Fibroblast of the aortic adventitia (primary cell): ENCODE measurements around the gene JAKMIP1. TPM values are rescaled to one million over a fixed set of nuclear protein-coding genes. Genes with fewer than 3 reads are reported as not detected.

Experiments used
- DNase-seq: peaks from one replicate; pipeline ENCODE4 v3.0.0-alpha.2; 2010; ENCODE audit warnings: low read depth
- H3K4me3 ChIP-seq: 2 replicates; pipeline ENCODE4 v1.5.1; 2011; ENCODE audit warnings: low read depth, mild to moderate bottlenecking, control low read depth, low read length, moderate library complexity
- total RNA-seq: library from RNA; depleted of rRNA; stranded (reverse); fragments of >200 nt; gene quantifications from 2 replicates; pipeline ENCODE4 v1.2.3, GENCODE V29; 2012; ENCODE audit warnings: low replicate concordance
- TF ChIP-seq, protein P1 (sequence below): IDR thresholded peaks from 2 replicates; pipeline ENCODE4 v1.5.1; 2011; ENCODE audit warnings: mild to moderate bottlenecking, low read length, control low read depth, inconsistent platforms; ENCODE audit not compliant: insufficient read depth

Gene JAKMIP1
- total RNA-seq, 1 donor = not detected

DNA sequence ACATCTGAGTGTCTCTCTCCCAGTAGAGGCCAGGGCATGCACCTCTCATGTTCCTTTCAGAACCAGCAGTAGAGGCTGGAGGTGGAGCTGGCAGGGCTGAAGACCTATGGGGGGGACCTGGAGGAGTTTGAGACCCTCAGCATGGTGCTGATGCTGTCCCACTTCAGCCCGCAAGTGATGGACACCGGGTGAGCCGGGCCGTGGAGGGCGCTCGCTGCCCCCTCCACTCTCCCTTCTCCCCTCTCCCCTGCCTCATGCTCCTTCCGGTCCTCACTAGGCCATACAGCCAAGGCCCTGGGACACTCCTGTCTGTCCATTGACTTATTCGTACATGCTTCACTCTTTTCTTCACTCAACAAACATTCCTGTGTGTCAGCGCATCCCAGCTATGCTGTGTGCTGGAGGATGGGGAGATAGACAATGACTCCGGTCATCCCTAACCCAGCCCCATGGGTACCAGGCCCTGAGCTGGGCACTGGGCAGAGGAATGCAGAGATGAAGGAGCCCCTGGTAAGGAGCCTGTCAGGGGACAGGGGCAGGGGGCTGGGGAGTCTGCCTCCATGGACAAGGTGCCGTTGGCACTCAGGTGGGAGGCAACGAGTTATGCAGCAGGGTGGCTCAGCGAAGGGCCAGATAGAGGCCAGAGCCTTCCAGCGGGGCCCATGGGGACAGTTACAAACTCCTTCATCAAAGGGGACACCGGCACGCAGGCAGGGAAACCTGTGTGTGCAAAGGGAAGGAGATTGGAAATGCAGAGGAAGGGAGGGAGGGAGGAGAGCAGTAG lies 40.9 kb upstream of the JAKMIP1 start:
- no peak for DNase-seq

DNA sequence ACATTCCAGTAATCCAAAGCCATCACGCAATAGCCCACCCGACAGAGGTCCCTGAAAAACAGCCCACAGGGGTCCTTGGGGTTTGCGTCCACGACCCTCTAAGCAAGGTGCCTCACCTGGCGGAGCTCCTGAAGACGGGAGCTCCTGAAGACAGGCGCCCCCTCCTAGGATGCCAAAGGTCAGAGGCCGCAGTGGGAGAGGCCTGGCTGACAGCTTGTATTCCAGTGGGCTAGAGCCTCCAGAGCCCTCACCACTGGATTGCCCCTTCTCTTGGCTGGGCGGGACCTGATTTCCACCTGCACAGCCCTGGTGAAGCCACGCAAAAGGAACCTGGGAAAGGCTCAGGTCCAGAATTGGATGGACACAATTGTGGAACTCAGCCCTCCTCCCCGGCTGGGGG lies 39.6 kb upstream of the JAKMIP1 start:
- TF ChIP-seq, protein P1, sequence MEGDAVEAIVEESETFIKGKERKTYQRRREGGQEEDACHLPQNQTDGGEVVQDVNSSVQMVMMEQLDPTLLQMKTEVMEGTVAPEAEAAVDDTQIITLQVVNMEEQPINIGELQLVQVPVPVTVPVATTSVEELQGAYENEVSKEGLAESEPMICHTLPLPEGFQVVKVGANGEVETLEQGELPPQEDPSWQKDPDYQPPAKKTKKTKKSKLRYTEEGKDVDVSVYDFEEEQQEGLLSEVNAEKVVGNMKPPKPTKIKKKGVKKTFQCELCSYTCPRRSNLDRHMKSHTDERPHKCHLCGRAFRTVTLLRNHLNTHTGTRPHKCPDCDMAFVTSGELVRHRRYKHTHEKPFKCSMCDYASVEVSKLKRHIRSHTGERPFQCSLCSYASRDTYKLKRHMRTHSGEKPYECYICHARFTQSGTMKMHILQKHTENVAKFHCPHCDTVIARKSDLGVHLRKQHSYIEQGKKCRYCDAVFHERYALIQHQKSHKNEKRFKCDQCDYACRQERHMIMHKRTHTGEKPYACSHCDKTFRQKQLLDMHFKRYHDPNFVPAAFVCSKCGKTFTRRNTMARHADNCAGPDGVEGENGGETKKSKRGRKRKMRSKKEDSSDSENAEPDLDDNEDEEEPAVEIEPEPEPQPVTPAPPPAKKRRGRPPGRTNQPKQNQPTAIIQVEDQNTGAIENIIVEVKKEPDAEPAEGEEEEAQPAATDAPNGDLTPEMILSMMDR = no peak
- H3K4me3 ChIP-seq = no peak overlapping the region
- no peak for DNase-seq

More for the DNA sequence above, 40.9 kb upstream of the JAKMIP1 start:
- H3K4me3 ChIP-seq = no peak overlapping the region
- TF ChIP-seq, protein P1 = no peak

DNA sequence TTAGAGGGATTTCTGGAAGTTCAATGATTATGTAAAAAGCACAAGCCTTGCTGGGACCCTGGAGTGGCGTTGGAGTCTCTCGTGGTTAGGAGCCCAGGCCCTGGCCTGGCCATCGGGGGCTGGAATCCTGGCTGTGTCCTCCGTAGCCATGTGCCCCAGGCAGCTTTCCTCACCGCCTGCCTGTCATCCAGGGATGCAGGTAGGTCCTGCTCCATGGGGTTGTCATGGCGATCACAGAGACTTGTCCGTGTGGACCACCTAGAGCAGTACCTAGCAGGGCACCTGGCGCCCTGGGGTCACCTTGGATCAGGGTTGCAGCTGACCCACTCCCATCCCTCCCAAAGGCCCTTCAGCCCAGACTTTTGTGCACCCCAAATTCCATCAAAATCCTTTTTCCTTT lies 39.1 kb upstream of the JAKMIP1 start:
- no peak overlapping the region for H3K4me3 ChIP-seq
- no peak for DNase-seq
- TF ChIP-seq, protein P1 = no peak

DNA sequence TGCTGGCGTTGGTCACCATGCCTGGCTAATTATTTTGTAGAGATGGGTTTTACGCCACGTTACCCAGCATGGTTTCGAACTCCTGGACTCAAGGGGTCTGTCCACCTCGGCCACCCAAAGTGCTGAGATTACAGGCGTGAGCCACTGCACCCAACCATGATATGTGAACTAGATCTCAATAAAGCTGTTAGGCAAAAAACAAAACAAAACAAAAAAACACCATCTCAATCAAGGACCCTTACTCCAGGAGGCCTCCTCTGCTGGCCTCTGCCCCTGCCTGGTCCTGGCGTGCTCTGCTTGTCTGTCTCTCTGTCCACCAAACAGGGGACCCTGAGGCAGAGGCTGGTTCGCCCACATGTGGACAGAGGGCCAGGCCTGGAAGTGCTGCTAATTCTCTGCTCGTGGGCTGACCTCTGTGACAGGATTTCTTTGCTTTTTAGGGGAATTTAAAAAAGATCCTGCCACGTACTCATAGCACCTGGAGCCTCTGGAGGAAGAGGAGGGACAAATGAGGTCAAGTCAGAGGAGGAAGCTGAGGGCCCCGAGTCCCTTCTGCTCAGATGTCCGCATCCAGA lies 36.6 kb upstream of the JAKMIP1 start:
- TF ChIP-seq, protein P1 = no peak
- DNase-seq = no peak
- H3K4me3 ChIP-seq = no peak overlapping the region

DNA sequence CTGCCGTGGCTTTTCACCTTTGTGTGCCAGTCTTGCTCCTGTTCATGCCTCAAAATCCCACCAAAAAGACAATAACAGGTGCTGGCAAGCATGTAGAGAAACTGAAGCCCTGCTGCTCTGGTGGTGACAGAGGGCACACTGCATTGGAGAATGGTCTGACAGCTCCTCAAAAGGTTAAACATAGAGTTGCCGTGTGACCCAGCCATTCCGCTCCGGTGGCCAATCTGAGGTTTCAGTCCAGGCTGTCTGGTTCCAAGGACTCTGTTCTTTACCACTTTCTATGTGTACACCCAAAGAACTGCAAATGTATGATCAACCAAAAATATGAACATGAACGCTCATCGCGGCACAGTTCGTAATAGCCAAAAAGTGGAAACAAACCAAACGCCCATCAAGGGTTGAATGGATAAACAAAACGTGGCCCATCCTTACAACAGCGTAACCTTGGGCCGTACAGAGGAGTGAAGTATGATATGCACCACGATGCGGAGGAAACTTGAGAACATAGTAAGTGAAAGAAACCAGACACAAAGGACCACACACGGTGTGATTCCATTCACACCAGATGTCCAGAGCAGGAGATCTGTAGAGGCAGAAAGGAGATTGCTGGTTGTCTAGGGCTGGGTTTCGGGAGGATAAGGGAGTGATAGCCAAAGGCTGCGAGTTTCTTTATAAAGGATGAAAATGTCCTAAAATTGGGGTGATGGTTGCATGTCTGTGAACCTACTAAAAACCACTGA lies 35.7 kb upstream of the JAKMIP1 start:
- TF ChIP-seq, protein P1 = no peak
- DNase-seq = no peak
- no peak overlapping the region for H3K4me3 ChIP-seq

DNA sequence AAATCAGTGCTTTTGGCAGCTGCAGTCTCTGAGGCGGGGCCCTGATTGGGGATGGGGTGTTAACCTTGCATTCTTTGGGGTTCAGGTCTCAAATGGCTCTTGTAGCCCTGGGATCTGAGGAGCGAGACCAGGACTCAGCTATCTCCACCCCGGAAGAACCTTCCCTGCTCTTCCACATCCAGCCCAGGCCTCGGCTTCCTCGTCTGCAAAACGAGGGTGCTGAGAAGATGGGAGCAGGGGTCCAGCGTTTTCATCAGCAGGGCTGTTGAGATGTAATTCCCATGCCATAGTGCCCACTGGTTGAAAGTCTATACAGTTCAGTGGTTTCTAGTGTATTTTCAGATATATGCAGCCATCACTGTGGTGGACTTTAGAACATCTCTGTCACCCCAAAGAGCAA lies 34.7 kb upstream of the JAKMIP1 start:
- DNase-seq = no peak
- TF ChIP-seq, protein P1 = no peak
- no peak overlapping the region for H3K4me3 ChIP-seq
